OCI-LY1 (cell line): ENCODE data around the gene TMEM59L.

Experiments used
- H2AFZ ChIP-seq: fragments of 200-600 bp; sonication (generic), shearing (Covaris generic); 2 replicates; pipeline ENCODE4 v1.6.0; 2014; ENCODE audit warnings: antibody characterized with exemption, mild to moderate bottlenecking, low read length
- H3F3A ChIP-seq: fragments of 200-600 bp; sonication (generic), shearing (Covaris generic); 2 replicates; pipeline ENCODE4 v1.6.0; 2014; ENCODE audit warnings: mild to moderate bottlenecking, antibody characterized with exemption, low read length, moderate library complexity; ENCODE audit not compliant: insufficient read depth
- H3K27ac ChIP-seq: fragments of 200-600 bp; sonication (generic); 2 replicates; pipeline ENCODE4 v1.5.1; 2014; ENCODE audit warnings: low read length, mixed run types, mild to moderate bottlenecking, low read depth; ENCODE audit not compliant: poor library complexity, severe bottlenecking
- H3K27me3 ChIP-seq: fragments of 200-600 bp; sonication (generic); 2 replicates; pipeline ENCODE4 v1.6.0; 2014; ENCODE audit warnings: antibody characterized with exemption, mild to moderate bottlenecking, low read length, moderate library complexity; ENCODE audit not compliant: insufficient read depth
- H3K36me3 ChIP-seq: fragments of 200-600 bp; sonication (generic); 2 replicates; pipeline ENCODE4 v1.6.1; 2014; ENCODE audit warnings: mild to moderate bottlenecking, antibody characterized with exemption, low read length, moderate library complexity, mixed read lengths; ENCODE audit not compliant: insufficient read depth
- H3K4me1 ChIP-seq: fragments of 200-600 bp; sonication (generic); 2 replicates; pipeline ENCODE4 v1.5.1; 2014; ENCODE audit warnings: mild to moderate bottlenecking, low read length, moderate library complexity; ENCODE audit not compliant: insufficient read depth, severe bottlenecking
- H3K4me2 ChIP-seq: fragments of 200-600 bp; sonication (generic), shearing (Covaris generic); 2 replicates; pipeline ENCODE4 v1.6.1; 2014; ENCODE audit warnings: low read length
- H3K4me3 ChIP-seq: fragments of 200-600 bp; sonication (generic); 2 replicates; pipeline ENCODE4 v1.5.1; 2014; ENCODE audit warnings: low read length, low read depth, mild to moderate bottlenecking, mixed read lengths; ENCODE audit not compliant: poor library complexity, severe bottlenecking
- H3K79me2 ChIP-seq: fragments of 200-600 bp; shearing (Covaris generic); 2 replicates; pipeline ENCODE4 v1.6.1; 2016; ENCODE audit warnings: mixed run types, low read length, mixed read lengths; ENCODE audit not compliant: insufficient read depth
- H3K9ac ChIP-seq: fragments of 200-600 bp; sonication (generic), shearing (Covaris generic); 2 replicates; pipeline ENCODE4 v1.6.1; 2014; ENCODE audit warnings: mild to moderate bottlenecking, low read length, mixed read lengths
- H3K9me2 ChIP-seq: fragments of 200-600 bp; sonication (generic), shearing (Covaris generic); 2 replicates; pipeline ENCODE4 v1.6.1; 2014; ENCODE audit warnings: low read depth, mild to moderate bottlenecking, low read length, mixed read lengths
- H3K9me3 ChIP-seq: fragments of 200-600 bp; shearing (Covaris generic); 2 replicates; pipeline ENCODE4 v1.6.1; 2014; ENCODE audit warnings: low read length, mixed read lengths
- H4K20me1 ChIP-seq: fragments of 200-600 bp; sonication (generic), shearing (Covaris generic); 2 replicates; pipeline ENCODE4 v1.6.0; 2016; ENCODE audit warnings: mild to moderate bottlenecking, low read length; ENCODE audit not compliant: insufficient read depth
- CTCF ChIP-seq: fragments of 200-600 bp; sonication (generic), shearing (Covaris generic); IDR thresholded peaks from 2 replicates; pipeline ENCODE4 v1.5.1; 2017; ENCODE audit warnings: mild to moderate bottlenecking, antibody characterized with exemption, low read length, moderate library complexity, mixed read lengths
- EZH2 ChIP-seq: fragments of 200-600 bp; sonication (generic), shearing (Covaris generic); IDR thresholded peaks from 2 replicates; pipeline ENCODE4 v1.8.0; 2017; ENCODE audit warnings: borderline replicate concordance, mixed run types, mild to moderate bottlenecking, antibody characterized with exemption, low read length, moderate library complexity, mixed read lengths

TMEM59L gene

GRCh38 chr19:18606281-18607225 is 6.1 kb upstream of the TMEM59L start, which contains the start of gene CRLF1:
CRLF1 (minus strand) TSS chr19:18606799; CDS start chr19:18606656, 143 bp downstream.
- Histone ChIP-seq H3K9ac (no peak within 1 kb of the TSS), H3K27ac (no peak within 1 kb of the TSS), H2AFZ (no peak within 1 kb of the TSS), H3K9me3 (no peaks in the 10 kb centered on the region), H4K20me1 (no peaks in the 10 kb centered on the region), H3K4me2 (no peak within 1 kb of the TSS), H3K27me3 (peaks cover 25% of the 10 kb centered on the region), H3K4me1 (no peaks in the 10 kb centered on the region), H3F3A (no peaks in the 10 kb centered on the region), H3K36me3 (no peaks in the 10 kb centered on the region), H3K79me2 (no peaks in the 10 kb centered on the region), H3K9me2 (no peaks in the 10 kb centered on the region), H3K4me3 (no peak within 1 kb of the TSS)
- TF ChIP-seq EZH2 (no peak), CTCF (no peak)

DNA sequence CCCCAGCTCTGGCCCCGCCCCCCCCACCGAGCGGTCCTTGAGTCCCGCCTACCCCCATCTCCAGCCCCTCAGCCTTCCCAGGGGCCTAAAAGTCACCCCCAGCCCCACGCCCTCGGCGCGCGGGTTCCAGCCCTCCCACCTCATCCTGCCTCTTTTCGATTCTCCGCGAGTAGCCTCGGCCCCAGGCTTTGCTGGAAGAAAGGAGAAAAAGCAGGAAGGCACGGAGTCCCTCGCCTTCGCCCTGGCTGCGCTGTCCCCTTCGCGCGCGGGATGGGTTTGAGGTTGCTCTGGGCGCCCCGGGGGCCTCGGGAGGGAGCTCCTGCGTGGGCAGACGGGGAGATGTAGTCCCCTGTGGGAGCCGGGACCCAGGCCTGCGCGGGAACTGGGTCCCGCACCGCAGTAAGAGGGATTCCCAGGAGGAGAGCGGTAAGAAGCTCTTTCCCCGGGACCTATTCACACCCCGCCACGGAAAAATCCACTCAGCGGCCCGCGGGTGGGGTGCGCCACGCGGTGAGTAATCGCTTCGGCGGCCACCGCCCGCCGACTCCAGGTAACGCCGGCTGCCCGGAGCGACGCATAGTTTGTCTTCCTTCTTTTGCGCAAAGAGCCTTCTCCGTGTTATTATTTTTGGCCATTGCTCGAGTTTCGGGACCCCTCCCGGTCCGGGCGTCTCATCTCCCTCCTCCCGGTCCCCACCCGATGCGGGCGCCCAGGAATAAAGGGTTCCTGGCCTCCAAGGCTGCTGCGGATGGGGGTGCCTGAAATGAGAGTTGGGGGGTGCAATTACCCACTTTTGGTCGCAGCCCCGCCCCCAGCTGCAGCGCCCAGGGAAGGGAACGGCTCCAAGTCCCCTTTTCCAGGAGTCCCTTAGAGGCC is 5.2 kb upstream of the TMEM59L start:
- Histone ChIP-seq H4K20me1 (no peaks in the 10 kb centered on the region), H3K9ac (no peak overlapping the region)

More for the DNA sequence above, 5.2 kb upstream of the TMEM59L start:
- peaks cover 25% of the 10 kb centered on the region for H3K27me3 ChIP-seq
- H3K4me2 ChIP-seq, result no peak overlapping the region
- H3K4me1 ChIP-seq, result no peaks in the 10 kb centered on the region
- H3K79me2 ChIP-seq, result no peaks in the 10 kb centered on the region
- no peak overlapping the region for H2AFZ ChIP-seq
- no peaks in the 10 kb centered on the region for H3F3A ChIP-seq
- H3K4me3 ChIP-seq, result no peak overlapping the region
- H3K27ac ChIP-seq, result no peak overlapping the region
- TF ChIP-seq EZH2, result no peak
- TF ChIP-seq CTCF, result no peak
- H3K9me2 ChIP-seq, result no peaks in the 10 kb centered on the region
- no peaks in the 10 kb centered on the region for H3K9me3 ChIP-seq
- H3K36me3 ChIP-seq, result no peaks in the 10 kb centered on the region
